DND-41 (cell line): ENCODE measurements around the gene PPP6C.

Experiments
- ATAC-seq: fragments of 200-7000 bp; cut with Tn5 transposase; 3 replicates; pipeline ENCODE4 v1.9.1; 2021; ENCODE audit warnings: low read depth; ENCODE audit not compliant: insufficient read depth
- DNase-seq: peaks from one replicate; pipeline ENCODE4 v3.0.0-alpha.2; 2020
- H2AFZ ChIP-seq: 2 replicates; pipeline ENCODE4 v1.6.0; 2012; ENCODE audit warnings: low read depth, low read length
- H3K27ac ChIP-seq: 2 replicates; pipeline ENCODE4 v1.5.1; 2012; ENCODE audit warnings: low read length, inconsistent platforms
- H3K27me3 ChIP-seq: fragments of 200-600 bp; sonication (generic); 2 replicates; pipeline ENCODE4 v1.6.0; 2012; ENCODE audit warnings: low read length, mild to moderate bottlenecking, inconsistent platforms; ENCODE audit not compliant: insufficient read depth, poor library complexity
- H3K36me3 ChIP-seq: 2 replicates; pipeline ENCODE4 v1.5.1; 2012; ENCODE audit warnings: low read length, inconsistent platforms; ENCODE audit not compliant: insufficient read depth
- H3K4me1 ChIP-seq: 2 replicates; pipeline ENCODE4 v1.5.1; 2012; ENCODE audit warnings: mild to moderate bottlenecking, low read length; ENCODE audit not compliant: insufficient read depth
- H3K4me2 ChIP-seq: 2 replicates; pipeline ENCODE4 v1.6.0; 2012; ENCODE audit warnings: mild to moderate bottlenecking, moderate library complexity, low read length, inconsistent platforms; ENCODE audit not compliant: insufficient read depth
- H3K4me3 ChIP-seq, 2 experiments: fragments of 200-600 bp in 1 of 2; shearing (Covaris generic) in 1 of 2; 2 replicates each; pipeline ENCODE4 v1.5.1; 2012 to 2016; ENCODE audit warnings: inconsistent platforms in 2 of 2, low read length in 2 of 2, mild to moderate bottlenecking in 2 of 2, low read depth in 1 of 2, moderate library complexity in 1 of 2
- H3K79me2 ChIP-seq: 2 replicates; pipeline ENCODE4 v1.6.0; 2012; ENCODE audit warnings: low read length, inconsistent platforms; ENCODE audit not compliant: insufficient read depth
- H3K9ac ChIP-seq: 2 replicates; pipeline ENCODE4 v1.6.0; 2012; ENCODE audit warnings: low read depth, mild to moderate bottlenecking, inconsistent platforms, low read length, moderate library complexity
- H3K9me3 ChIP-seq: 2 replicates; pipeline ENCODE4 v1.5.1; 2012; ENCODE audit warnings: low read length, moderate library complexity, mild to moderate bottlenecking, inconsistent platforms; ENCODE audit not compliant: insufficient read depth, severe bottlenecking
- H4K20me1 ChIP-seq: 2 replicates; pipeline ENCODE4 v1.6.0; 2012; ENCODE audit warnings: low read length; ENCODE audit not compliant: insufficient read depth
- CTCF ChIP-seq: IDR thresholded peaks from 2 replicates; pipeline ENCODE4 v1.5.1; 2012; ENCODE audit warnings: borderline replicate concordance, low read length, moderate library complexity, mild to moderate bottlenecking; ENCODE audit not compliant: poor library complexity, severe bottlenecking; ENCODE audit errors: extremely low read depth
- EZH2 ChIP-seq: IDR thresholded peaks from 3 replicates; pipeline ENCODE4 v1.6.1; 2012; ENCODE audit warnings: borderline replicate concordance, low read depth, mild to moderate bottlenecking, moderate library complexity, low read length, inconsistent platforms; ENCODE audit not compliant: severe bottlenecking

PPP6C gene

GRCh38 chr9:125100822-125101221 lies 88.8 kb downstream of the PPP6C start:
- H3K27me3 ChIP-seq = no peaks in the 10 kb centered on the region
- H3K4me2 ChIP-seq = no peak overlapping the region
- no peak overlapping the region for H3K4me3 ChIP-seq
- peaks cover 85% of the 10 kb centered on the region for H3K79me2 ChIP-seq
- H3K9ac ChIP-seq = no peak overlapping the region
- no peak for TF ChIP-seq CTCF
- no peak for TF ChIP-seq EZH2
- peaks cover 18% of the 10 kb centered on the region for H3K9me3 ChIP-seq
- H3K36me3 ChIP-seq = peaks cover 11% of the 10 kb centered on the region; the same call in 1 of the 2 replicates
- no peak overlapping the region for H2AFZ ChIP-seq
- no peak overlapping the region for H3K27ac ChIP-seq
- peaks cover 8% of the 10 kb centered on the region for H3K4me1 ChIP-seq
- DNase-seq (no peak), ATAC-seq (no peak)
- no peaks in the 10 kb centered on the region for H4K20me1 ChIP-seq

GRCh38 chr9:125099816-125100215 lies 89.8 kb downstream of the PPP6C start:
- H3K4me2 ChIP-seq = no peak overlapping the region
- no peak for ATAC-seq
- H3K27ac ChIP-seq = no peak overlapping the region

More at GRCh38 chr9:125099816-125100215, 89.8 kb downstream of the PPP6C start:
- no peak for DNase-seq
- H3K4me3 ChIP-seq = no peak overlapping the region
- H3K9ac ChIP-seq = no peak overlapping the region
- H3K27me3 ChIP-seq = no peaks in the 10 kb centered on the region
- peaks cover 85% of the 10 kb centered on the region for H3K79me2 ChIP-seq
- no peaks in the 10 kb centered on the region for H4K20me1 ChIP-seq
- H2AFZ ChIP-seq = no peak overlapping the region
- TF ChIP-seq EZH2 (no peak), CTCF (no peak)
- peaks cover 18% of the 10 kb centered on the region for H3K36me3 ChIP-seq
- peaks cover 15% of the 10 kb centered on the region for H3K4me1 ChIP-seq
- H3K9me3 ChIP-seq = peaks cover 18% of the 10 kb centered on the region
